Measurements from ENCODE around the gene ZNF789.

DNA sequence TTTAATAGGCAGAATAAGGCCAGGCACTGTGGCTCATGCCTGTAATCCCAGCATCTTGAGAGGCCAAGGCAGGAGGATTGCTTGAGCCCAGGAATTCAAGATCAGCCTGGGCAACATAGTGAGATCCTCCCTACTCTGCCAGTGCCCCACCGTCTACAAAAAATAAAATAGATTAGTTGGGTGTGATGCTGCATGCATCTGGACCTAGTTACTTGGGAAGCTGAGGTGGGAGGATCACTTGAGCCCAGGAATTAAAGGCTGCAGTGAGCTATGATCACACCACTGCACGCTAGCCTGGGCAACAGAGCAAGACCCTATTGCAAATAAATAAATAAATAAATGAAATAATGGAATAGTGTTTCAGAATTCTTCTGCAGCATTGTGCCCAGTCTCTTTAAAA, 63.0 kb downstream of the ZNF789 start:
- TF ChIP-seq, protein P1, sequence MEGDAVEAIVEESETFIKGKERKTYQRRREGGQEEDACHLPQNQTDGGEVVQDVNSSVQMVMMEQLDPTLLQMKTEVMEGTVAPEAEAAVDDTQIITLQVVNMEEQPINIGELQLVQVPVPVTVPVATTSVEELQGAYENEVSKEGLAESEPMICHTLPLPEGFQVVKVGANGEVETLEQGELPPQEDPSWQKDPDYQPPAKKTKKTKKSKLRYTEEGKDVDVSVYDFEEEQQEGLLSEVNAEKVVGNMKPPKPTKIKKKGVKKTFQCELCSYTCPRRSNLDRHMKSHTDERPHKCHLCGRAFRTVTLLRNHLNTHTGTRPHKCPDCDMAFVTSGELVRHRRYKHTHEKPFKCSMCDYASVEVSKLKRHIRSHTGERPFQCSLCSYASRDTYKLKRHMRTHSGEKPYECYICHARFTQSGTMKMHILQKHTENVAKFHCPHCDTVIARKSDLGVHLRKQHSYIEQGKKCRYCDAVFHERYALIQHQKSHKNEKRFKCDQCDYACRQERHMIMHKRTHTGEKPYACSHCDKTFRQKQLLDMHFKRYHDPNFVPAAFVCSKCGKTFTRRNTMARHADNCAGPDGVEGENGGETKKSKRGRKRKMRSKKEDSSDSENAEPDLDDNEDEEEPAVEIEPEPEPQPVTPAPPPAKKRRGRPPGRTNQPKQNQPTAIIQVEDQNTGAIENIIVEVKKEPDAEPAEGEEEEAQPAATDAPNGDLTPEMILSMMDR (IDR thresholded peaks at IDR 0.05): no peak
- no peak for TF ChIP-seq EZH2phosphoT487 (IDR thresholded peaks at IDR 0.05)

Measured in neural progenitor cell (in vitro differentiated cells).